ENCODE results near the gene TPPP2. TPM values are rescaled to one million over a fixed set of nuclear protein-coding genes. Genes with fewer than 3 reads are reported as not detected.
A peak's percentile ranks its signal among the peaks of the same experiment; 100 is the strongest.

The TPPP2 gene
- total and polyA plus RNA-seq, 9 of the 15 experiments (the other 6 are each of a cell fraction or from before 2014, with no cell fraction given) = 0.18 TPM; not detected in 8

GRCh38 chr14:20989787-20990600, 40.0 kb upstream of the TPPP2 start, which contains the start of gene METTL17 (continued):
- TF ChIP-seq MGA (IDR thresholded peaks at IDR 0.05) (no peak), MTF1 (CRISPR knock-in tag; IDR thresholded peaks at IDR 0.05; ENCODE audit: borderline replicate concordance) (no peak), ZEB2 (IDR thresholded peaks at IDR 0.05) (no peak), ZNF586 (CRISPR knock-in tag; conservative IDR thresholded peaks at IDR 0.05) (no peak), PTTG1 (tag; IDR thresholded peaks at IDR 0.05; ENCODE audit: low read depth) (no peak), BHLHE40 (IDR thresholded peaks at IDR 0.05; ENCODE audit: low read length) (peak; percentile 60), GTF2F1 (IDR thresholded peaks at IDR 0.05; ENCODE audit: low read depth, low read length) (no peak), POLR2G (IDR thresholded peaks at IDR 0.05; ENCODE audit: low read depth, low read length) (peak; percentile 84), MITF (IDR thresholded peaks at IDR 0.05) (no peak), STAT5A (IDR thresholded peaks at IDR 0.05; ENCODE audit: borderline replicate concordance, low read length) (no peak), NFE2L1 (tag; IDR thresholded peaks at IDR 0.05; ENCODE audit: borderline replicate concordance, low read depth) (no peak), CREM (IDR thresholded peaks at IDR 0.05; ENCODE audit: low read depth) (peak; percentile 79), RBM17 (IDR thresholded peaks at IDR 0.05; ENCODE audit: borderline replicate concordance, low read depth, low read length) (no peak), E2F1 (CRISPR knock-in tag; IDR thresholded peaks at IDR 0.05) (no peak)

Measured in K562 (cell line).